HL-60 (cell line): Measurements from ENCODE around the gene LINC01488.

Source experiments
- DNase-seq, 2 experiments: peaks; one replicate each; pipeline ENCODE4 v3.0.0-alpha.2; 2010 to 2020; ENCODE audit warnings: low read depth in 1 of 2, low spot score in 1 of 2
- H3K27ac ChIP-seq: fragments of 250-450 bp; sonication (Bioruptor Pico); replicated peaks from 2 replicates; pipeline ENCODE4 v1.5.1; 2020; ENCODE audit warnings: mild to moderate bottlenecking, moderate library complexity
- H3K27me3 ChIP-seq: fragments of 250-450 bp; sonication (Bioruptor Pico); 2 replicates; pipeline ENCODE4 v1.5.1; 2021; ENCODE audit warnings: mild to moderate bottlenecking, moderate library complexity; ENCODE audit not compliant: insufficient read depth, poor library complexity, severe bottlenecking
- H3K4me3 ChIP-seq: replicated peaks from 2 replicates; pipeline ENCODE4 v1.5.1; 2011; ENCODE audit warnings: mild to moderate bottlenecking, control low read depth, low read length; ENCODE audit not compliant: insufficient read depth
- GABPA ChIP-seq: IDR thresholded peaks from 2 replicates; pipeline ENCODE4 v1.6.1; 2012; ENCODE audit warnings: low read depth
- POLR2AphosphoS5 ChIP-seq: IDR thresholded peaks from 2 replicates; pipeline ENCODE4 v1.6.1; 2012; ENCODE audit warnings: low read depth
- SPI1 ChIP-seq: IDR thresholded peaks from 2 replicates; pipeline ENCODE4 v1.6.1; 2012; ENCODE audit warnings: low read depth, mild to moderate bottlenecking, borderline replicate concordance
- TF ChIP-seq, protein P1 (sequence below): IDR thresholded peaks from 2 replicates; pipeline ENCODE4 v1.6.1; 2012; ENCODE audit warnings: low read depth; ENCODE audit not compliant: insufficient replicate concordance
- TF ChIP-seq, protein P2 (sequence below): IDR thresholded peaks from one replicate; pipeline ENCODE4 v1.5.1; 2011; ENCODE audit warnings: low read length, control low read depth, inconsistent platforms; ENCODE audit not compliant: insufficient read depth

The LINC01488 gene

DNA sequence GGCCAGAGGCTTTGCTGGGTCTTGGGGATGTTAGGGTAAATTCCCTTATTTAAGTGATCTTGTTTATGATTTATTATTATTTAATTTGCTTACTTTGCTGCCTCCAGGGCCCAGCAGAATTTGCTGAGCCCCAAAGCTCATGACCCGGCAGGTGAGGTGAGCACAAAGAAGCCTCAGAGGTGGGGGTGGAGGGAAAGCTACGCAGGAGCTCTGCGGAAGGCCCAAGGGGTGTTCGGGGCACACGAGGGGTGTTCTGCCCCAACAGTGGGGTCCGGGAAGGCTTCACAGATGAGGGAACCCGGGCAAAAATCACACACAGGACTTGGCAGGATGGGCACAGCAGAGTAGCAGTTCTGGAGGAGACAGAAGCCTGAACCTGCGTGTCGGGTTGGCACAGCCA lies 6.7 kb upstream of the LINC01488 start:
- Histone ChIP-seq H3K27ac (no peak overlapping the region), H3K27me3 (no peaks in the 10 kb centered on the region), H3K4me3 (no peak overlapping the region)
- no peak for DNase-seq
- no peak for TF ChIP-seq SPI1
- TF ChIP-seq GABPA = no peak
- TF ChIP-seq, protein P1, sequence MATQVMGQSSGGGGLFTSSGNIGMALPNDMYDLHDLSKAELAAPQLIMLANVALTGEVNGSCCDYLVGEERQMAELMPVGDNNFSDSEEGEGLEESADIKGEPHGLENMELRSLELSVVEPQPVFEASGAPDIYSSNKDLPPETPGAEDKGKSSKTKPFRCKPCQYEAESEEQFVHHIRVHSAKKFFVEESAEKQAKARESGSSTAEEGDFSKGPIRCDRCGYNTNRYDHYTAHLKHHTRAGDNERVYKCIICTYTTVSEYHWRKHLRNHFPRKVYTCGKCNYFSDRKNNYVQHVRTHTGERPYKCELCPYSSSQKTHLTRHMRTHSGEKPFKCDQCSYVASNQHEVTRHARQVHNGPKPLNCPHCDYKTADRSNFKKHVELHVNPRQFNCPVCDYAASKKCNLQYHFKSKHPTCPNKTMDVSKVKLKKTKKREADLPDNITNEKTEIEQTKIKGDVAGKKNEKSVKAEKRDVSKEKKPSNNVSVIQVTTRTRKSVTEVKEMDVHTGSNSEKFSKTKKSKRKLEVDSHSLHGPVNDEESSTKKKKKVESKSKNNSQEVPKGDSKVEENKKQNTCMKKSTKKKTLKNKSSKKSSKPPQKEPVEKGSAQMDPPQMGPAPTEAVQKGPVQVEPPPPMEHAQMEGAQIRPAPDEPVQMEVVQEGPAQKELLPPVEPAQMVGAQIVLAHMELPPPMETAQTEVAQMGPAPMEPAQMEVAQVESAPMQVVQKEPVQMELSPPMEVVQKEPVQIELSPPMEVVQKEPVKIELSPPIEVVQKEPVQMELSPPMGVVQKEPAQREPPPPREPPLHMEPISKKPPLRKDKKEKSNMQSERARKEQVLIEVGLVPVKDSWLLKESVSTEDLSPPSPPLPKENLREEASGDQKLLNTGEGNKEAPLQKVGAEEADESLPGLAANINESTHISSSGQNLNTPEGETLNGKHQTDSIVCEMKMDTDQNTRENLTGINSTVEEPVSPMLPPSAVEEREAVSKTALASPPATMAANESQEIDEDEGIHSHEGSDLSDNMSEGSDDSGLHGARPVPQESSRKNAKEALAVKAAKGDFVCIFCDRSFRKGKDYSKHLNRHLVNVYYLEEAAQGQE = no peak
- TF ChIP-seq POLR2AphosphoS5 = no peak
- TF ChIP-seq, protein P2, sequence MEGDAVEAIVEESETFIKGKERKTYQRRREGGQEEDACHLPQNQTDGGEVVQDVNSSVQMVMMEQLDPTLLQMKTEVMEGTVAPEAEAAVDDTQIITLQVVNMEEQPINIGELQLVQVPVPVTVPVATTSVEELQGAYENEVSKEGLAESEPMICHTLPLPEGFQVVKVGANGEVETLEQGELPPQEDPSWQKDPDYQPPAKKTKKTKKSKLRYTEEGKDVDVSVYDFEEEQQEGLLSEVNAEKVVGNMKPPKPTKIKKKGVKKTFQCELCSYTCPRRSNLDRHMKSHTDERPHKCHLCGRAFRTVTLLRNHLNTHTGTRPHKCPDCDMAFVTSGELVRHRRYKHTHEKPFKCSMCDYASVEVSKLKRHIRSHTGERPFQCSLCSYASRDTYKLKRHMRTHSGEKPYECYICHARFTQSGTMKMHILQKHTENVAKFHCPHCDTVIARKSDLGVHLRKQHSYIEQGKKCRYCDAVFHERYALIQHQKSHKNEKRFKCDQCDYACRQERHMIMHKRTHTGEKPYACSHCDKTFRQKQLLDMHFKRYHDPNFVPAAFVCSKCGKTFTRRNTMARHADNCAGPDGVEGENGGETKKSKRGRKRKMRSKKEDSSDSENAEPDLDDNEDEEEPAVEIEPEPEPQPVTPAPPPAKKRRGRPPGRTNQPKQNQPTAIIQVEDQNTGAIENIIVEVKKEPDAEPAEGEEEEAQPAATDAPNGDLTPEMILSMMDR = no peak

DNA sequence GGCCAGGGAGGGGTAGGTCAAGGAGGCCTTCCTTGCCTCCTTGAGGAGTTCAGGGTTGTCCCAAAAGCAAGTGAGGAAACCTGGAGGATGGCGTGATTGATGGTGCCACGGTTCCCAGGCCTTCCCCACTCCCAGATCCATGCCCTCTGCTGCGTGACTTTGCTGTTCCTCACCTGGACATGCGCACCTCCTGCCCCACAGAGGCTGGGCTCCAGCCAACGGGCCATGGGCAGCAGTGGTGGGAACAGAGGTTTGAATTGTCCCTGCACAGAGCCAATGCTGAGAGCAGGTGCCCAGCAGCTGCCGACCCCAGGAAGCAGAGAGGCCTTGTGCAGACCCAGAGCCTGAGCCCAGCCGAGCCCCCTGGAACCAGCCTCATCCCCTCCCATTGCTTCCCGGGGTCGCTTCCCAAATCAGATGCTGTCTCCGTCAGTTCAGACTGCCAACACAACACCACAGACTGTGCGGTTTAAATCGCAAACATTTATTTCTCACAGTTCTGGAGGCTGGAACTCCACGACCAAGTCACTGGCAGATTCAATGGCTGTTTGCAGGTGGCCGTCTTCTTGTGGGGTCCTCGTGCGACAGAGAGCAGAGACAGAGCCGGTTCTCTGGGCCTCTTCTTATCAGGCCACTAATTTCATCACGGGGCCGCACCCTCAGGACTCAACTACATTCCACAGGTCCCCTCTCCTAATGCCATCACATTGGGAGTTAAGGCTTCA lies 6.2 kb upstream of the LINC01488 start:
- H3K4me3 ChIP-seq = no peak overlapping the region
- DNase-seq = no peak
- TF ChIP-seq GABPA (no peak), POLR2AphosphoS5 (no peak), SPI1 (no peak)
- TF ChIP-seq, protein P1 = no peak
- TF ChIP-seq, protein P2 = no peak
- H3K27ac ChIP-seq = no peak overlapping the region
- no peaks in the 10 kb centered on the region for H3K27me3 ChIP-seq

DNA sequence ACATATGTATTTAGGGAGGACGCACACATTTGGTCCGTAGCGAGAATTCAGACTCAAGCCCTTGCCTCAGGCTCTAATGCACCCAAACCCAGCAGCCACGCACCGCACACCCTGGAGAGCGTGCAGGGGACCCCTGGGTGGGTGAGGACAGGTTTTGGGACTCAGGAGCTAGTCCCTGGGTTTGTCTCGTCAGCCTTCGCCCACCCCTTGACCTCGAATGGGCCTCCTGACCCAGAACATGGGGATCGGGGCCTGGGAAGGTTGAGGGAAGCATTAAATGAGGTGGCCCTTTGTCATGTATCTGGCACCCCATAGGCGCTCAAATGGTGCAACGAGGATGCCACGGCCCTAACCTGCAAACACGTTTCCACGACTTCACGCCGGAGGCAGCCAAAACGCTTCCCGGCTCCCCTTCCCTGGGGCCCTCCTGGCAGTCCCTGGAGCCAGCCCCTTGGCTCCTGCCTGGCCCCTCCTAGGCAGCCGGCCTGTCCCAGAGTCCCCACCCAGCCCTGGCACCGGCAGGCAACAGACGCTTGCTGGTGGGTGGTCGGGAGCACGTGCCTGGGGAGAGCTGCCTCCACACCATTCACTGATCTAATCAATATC lies 5.5 kb upstream of the LINC01488 start:
- Histone ChIP-seq H3K4me3 (no peak overlapping the region), H3K27ac (no peak overlapping the region), H3K27me3 (no peaks in the 10 kb centered on the region)
- DNase-seq = no peak
- TF ChIP-seq GABPA = no peak
- no peak for TF ChIP-seq POLR2AphosphoS5
- TF ChIP-seq, protein P1 = no peak
- TF ChIP-seq SPI1 = no peak
- TF ChIP-seq, protein P2 = no peak
